Activated CD4-positive, alpha-beta T cell treated with anti-CD3 and anti-CD28 coated beads, Interleukin-2, amount 50 U/mL, for 24 hours (primary cell): Measurements from ENCODE around the gene KCNK6.

ENCODE experiments used
- DNase-seq, 2 donors: peaks; one replicate each; pipeline ENCODE4 v3.0.0-alpha.2; 2020; ENCODE audit warnings: low read depth in 1 of 2, low spot score in 1 of 2

The KCNK6 gene

DNA sequence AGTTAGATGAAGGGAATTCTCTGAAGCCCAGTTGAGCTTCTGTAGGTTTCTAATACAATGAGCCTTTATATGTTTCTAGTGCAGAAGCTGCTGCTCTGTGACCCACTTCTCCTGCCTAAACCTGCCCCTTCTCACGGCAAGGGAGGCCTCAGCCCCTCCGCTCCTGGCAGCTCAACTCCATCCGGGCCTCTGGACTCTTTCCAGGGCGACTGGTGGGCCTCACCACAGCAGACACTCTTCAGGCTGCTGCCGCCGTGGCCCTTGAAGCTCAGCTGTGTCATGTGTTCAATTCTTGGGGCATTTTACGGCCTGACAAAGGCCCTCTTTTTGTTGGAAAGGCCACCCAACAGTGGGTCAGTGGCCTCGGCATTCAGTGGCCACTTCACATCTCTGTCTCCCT is 25.6 kb upstream of the KCNK6 start:
- DNase-seq = no peak

DNA sequence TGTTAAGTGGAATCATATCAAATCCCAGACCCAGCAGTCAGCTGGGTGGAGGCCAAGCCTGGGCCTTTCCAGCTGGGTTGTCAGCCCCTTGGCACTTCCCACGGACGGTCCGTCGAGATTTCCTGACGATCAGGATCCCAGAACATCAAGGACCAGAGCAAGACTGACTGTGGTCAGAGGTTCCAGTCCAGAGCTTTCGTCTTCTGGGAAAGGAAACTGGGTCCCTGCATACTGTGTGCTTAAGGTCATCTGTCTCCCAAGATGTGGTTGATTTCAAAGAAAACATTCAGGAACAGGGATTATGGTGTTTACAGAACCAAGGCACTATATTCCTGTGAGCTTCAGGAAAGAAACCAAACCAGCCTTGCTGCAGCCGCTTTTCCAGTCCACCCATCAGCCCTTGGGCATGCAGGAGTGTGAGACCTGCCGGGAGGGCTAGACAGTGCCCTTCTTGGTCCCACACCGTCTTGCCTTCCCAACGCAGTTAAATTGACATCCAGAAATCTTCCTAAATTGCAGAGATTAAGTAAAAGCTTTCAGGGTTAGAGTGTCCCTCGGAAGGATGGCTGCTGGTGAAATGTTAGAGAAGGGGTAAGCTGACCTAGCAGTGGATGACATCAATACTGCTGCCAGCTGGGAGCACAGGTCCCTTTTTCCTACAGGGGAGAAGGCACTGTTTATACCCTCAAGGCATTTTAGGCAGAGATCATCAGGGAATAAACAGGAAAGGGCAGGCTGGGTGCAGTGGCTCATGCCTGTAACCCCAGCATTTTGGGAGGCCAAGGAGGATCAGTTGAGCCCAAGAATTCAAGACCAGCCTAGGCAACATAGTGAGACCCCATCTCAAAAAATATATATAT is 20.6 kb upstream of the KCNK6 start:
- no peak for DNase-seq

DNA sequence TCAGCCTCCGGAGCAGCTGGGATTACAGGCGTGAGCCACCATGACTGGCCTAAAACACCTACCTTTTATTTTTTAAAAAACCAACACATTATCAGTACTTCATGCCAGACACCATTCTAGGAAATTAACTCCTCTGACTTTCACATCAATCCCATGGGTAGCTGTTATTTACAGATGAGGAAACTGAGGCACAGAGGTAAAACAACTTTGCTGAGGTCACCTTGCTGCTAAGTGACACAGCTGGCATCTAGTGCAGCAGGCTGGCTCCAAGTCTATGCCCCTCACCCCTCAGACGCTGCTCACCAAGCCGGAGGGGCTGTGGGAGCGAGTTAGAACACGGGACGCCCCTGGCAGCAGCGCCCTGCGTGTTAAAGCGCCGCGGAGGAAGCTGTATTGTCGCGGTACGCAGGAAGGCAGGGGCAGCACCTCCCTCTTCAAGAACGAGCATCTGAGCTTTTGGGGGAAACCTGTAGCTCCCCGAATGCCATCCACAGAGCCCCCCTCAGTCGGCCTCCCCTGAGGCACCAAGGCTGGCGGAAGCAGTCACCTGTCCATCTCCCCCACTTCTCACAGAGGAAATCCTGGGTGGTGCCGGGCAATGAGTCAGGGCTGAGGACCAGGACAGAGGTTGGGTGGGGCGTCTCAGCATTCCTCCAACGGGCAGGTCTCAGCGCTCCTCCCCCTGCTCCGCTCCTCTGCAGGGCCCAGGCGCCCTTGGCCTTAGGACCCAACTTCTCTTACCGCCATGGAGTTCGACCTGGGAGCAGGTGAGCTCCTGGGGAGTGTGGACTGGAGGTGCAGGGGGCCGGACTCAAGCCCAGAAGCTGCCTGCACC is 15.9 kb upstream of the KCNK6 start, which contains the start of gene C19orf33:
C19orf33 (plus strand) TSS at position 735 of the 835 bp plus-strand sequence; CDS start at position 746, 11 bp downstream.
- no peak for DNase-seq

DNA sequence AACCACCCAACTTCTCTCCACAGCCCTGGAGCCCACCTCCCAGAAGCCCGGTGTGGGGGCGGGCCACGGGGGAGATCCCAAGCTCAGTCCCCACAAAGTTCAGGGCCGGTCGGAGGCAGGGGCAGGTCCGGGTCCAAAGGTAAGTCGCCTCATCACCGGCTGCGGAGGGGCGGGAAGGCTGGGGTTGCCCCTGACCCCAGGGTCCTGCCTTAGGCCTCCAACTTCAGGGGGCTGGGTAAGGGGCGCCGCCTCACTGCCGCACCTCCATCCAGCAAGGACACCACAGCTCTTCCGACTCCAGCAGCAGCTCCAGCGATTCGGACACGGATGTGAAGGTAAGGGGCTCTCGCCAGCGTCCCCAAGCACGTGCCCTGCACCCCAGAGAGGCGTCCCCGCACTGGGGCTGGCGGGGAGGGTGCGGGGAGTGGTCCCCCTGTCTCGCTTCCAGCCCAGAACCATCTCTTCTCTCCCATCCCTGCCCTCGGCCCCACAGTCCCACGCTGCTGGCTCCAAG is 15.2 kb upstream of the KCNK6 start:
- DNase-seq = no peak

DNA sequence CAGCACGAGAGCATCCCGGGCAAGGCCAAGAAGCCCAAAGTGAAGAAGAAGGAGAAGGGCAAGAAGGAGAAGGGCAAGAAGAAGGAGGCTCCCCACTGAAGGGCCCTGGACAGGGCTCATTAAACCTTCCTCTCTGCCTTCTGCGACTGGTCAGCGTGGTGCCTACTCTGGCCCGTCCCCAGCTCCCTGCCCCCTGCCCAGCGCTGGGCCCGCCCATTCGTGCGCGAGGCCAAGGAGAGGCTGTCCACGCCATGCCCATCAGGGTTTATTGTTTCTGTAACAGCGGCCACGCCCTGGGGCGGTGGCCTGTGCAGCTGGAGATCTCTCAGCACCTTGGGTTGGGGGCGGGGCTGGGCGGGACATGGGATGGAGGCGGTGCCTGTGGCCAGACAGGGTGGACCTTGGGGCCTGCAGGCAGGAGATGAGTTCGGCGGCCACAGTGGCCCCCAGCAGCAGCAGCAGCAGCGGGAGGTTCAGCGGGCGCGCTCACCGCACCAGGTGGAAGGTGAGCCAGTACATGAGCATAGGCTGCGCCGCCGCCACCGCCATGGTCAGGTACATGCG is 14.7 kb upstream of the KCNK6 start:
- no peak for DNase-seq

DNA sequence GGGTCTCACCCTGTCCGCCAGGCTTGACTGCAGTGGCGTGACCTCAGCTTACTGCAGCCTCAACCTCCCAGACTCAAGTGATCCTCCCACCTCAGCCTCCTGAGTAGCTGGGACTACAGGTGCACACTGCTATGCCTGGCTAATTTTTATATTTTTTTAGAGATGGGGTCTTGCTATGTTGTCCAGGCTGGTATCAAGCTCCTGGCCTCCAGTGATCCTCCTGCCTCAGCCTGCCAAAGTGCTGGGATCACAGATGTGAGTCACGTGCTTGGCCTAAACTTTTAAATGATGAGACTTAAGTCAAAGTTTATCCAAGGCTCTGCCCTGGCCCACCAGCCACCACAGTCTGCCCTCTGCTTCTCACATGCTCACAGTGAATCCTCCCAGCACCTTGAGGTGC is 13.4 kb upstream of the KCNK6 start:
- DNase-seq = no peak

DNA sequence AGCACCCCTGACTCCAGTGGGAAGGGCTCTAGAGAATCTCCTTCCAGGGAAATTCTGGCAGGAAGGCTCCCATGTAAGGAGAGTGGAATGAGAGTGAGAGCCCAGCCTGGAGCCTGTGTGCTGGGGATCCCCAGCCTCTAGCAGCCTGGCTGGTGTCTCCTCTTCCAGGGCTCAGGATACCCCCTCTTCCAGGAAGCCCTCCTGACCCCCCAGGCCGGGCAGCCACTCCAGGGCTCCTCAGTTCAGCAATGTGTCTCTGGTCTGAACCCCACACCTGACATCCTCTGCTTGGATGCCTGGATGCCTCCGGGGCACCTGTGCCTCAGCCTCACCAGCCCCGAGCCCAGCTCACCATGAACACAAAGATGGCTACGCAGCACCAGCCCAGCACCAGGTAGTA is 12.6 kb upstream of the KCNK6 start:
- no peak for DNase-seq

DNA sequence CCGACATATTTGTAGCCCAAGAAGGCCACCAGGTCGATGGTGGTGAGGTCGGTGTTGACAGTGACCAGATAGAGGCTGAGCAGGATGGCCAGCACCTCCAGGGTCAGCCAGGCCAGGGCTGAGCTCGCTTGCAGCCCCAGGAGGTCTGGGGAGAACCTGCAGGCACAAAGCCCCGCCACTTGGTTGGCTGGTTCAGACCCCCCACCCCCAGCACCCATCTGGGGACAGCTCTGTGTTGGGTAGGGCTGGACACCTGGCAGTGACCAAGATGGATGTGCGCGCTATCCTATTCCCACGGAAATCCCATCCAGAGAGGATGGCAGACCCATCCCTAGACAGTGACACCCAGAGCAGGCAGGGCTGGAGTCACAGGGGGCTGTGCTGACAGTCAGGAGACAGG is 12.0 kb upstream of the KCNK6 start:
- DNase-seq = no peak

DNA sequence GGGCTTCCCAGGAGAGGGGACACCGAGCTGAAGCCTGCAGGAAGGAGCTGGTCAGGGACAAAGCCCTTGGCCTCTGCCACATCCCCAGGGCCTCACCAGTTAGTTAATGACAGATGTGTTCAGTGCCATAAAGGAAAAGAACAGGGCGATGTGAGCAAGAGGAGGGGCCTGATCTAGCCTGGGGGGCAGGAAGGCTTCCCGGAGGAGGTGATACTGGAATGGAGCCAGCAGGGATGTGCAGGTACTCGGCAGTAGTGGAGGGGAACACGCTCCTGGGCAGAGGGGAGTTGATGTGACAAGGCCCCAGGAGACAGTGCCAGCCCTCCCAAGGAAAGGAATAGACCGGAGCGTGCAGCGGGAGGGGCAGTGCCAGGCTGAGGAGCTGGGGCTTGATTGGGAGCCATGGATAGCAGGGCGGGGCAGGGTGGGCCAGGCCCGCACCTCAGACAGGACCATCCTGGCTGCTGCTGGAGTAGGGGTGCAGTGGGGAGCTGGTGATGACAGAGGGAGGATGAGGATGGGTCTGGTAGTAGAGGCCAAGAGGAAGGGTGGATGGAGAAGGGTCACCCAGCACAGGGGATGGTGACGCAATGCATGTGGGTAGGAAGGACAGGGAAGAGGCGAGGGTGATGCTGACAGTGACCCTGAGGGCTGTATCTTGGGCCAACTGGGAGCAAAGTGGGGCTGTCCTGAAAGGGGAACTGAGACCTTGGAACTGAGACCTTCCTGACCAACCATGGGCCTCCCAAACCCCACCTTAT is 11.5 kb upstream of the KCNK6 start:
- no peak for DNase-seq

DNA sequence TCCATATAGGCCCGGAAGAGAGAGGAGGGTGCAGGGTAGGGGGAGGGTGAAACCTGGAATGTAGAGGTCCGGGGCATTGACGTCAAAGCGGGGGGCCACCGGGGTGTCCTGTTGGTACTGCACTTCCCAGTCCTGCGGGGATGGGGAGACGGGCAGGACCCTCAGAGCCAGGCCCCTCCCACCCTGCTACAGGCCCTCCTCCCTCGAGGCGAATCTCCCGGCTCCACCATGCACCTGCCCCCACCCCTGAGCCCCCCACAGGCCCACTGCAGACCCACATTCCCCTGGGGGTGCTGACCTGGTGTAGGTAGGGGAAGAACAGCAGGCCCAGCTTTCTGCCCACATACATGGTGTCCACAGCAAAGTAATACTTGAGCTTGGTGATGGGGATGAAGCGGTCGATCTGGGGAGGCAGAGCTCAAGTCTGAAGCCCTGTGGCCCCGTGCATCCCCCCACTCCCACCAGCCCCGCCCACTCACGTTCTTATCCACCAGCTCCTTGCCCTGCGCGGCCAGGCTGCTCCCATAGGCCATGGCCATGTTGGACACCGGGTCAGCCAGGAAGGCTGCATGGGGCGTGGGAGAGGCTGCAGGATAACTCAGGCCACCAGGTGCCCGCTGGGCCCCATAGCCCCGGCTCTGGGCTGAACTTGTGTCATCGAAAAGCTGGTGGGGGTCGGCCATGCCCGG is 10.6 kb upstream of the KCNK6 start:
- DNase-seq = no peak

DNA sequence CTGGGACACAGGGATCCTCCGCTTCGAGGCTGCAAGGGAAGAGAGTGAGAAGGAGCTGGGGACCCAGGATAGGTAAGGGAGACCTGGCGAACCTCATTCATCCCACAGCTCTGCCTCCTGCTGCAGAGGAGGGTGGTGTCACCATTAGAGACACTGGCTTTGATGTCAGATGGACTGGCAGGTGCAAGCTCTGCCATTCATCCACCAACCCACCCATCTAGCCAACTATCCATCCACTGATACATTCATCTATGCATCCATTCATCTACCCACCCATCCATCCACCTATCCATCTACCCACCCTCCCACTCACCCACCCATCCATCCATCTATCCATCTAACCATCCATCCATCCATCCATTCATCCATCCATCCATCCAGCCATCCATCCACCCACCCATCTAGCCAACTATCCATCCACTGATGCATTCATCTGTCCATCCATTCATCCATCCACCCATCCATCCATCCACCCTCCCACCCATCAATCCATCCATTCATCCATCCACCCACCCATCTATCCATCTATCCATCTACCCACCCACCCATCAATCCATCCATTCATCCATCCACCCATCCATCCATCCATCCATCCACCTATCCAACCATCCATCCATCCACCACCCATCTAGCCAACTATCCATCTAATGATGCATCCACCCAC is 9.9 kb upstream of the KCNK6 start:
- DNase-seq = no peak

DNA sequence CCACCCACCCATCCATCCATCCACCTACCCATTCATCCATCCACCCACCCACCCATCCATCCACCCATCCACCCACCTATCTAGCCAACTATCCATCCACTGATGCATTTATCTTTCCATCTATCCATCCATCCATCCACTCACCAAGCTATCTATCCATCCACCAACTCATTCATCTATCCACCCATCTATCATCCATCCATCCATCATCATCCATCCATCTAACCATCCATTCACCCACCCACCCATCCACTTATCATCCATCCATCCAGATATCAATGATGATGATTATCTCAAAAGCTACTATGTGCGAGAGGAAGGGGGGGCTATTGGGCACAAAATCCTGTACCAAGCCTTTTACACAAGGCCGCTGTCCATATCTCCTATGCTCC is 9.4 kb upstream of the KCNK6 start:
- no peak for DNase-seq

DNA sequence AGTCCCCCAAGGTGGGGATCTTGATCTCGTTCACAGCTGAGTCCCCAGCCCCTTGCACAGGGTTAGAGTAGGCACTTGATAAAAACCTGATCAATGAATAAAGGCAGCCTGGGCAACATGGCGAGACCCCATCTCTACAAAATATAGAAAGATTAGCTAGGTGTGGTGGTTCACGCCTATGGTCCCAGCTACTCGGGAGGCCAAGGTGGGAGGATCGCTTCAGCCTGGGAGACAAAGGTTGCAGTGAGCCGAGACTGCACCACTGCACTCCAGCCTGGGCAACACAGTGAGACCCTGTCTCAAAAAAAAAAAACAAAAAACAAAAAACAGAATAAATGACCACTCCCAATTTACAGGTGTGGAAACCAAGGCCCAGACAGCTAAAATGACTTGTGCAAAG is 8.7 kb upstream of the KCNK6 start:
- DNase-seq = no peak

DNA sequence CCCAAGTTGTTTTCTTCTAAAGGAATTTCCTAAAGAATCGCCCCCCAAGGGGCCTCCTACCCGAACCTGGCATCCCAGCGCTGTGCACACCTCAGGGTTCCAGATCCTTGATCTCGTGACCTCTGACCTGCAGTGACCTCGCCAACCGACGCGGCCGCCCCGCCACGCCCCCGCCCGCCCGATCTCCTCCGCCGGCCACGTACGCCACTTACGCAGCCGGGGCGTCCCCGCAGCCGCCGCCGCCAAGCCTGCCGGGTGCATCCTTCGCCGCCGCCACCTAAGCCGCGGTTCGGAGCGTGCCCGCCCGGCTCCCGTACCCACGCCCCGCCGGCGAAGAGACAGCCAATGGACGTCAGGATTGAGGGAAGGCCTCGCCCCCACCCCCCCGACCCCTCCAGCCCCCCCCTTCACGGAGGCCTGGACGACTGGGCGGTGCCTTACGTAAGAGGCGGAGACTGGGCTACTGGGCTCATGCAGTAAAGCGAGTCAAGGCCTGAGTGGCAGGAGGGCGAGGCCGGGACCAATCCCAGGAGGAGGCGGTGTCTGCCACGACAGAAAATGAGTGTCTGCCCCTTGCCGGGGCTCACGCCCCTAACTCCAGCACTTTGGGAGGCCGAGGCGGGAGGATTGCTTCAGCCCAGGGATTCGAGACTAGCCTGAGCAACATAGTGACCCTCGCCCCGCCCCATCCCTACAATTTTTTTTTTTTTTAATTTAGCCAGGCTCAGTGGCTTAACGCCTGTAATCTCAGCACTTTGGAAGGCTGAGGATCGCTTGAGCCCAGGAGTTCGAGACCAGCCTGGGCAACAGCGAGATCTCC is 3.8 kb upstream of the KCNK6 start, which contains the start of gene YIF1B:
YIF1B (minus strand) TSS at position 291 of the 820 bp plus-strand sequence; CDS start at position 261, 30 bp downstream.
- peak; percentile 87 to 94 for DNase-seq

DNA sequence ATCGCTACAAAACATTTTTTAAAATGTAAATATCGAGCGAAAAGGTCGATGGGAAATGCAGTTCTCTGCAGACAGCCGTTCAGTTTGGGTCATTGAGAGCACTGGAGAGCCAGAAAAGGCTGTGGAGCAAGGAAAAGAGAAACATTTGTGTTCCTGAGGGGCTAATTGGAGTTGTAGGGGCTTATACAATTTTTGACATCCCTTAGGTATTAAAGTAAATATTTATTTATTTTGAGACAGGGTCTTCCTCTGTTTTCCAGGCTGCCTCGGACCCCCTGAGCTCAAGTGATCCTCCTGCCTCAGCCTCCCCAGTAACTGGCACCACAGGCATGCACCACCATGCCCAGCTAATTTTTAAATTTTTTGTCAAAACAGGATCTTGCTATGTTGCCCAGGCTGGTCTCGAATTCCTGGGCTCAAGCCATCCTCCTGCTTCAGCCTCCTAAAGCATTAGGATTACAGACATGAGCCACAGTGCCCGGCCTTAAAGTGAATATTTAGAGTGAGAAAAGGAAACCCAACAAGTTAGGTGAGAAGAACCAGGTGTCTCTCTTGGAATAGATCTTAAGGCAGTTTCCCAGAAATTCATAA is 3.1 kb upstream of the KCNK6 start:
- DNase-seq = no peak

DNA sequence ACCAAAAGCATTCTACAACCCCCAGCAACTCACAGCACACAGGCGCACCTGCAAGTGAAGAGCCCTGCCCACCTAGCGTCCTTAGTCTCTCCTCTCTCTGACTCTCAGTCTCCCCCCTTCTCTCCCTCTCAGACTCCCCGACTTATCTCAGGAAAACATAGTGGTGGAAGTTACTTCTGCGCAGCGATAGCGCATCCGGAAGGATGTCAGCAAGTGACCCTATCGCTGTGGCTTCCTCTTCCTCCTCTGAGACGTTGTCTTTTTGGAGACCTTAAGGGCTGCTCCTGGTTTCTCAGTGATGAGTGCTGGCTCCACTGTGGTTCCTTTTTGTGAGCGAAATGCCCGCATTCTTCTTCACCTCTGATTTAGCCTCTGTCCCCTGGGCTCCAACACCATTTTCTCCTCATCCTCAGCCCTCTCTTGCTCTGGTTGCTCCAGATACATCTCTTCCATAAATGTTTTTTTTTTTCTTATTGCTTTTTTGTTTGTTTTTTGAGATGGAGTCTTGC is 2.5 kb upstream of the KCNK6 start:
- no peak for DNase-seq

DNA sequence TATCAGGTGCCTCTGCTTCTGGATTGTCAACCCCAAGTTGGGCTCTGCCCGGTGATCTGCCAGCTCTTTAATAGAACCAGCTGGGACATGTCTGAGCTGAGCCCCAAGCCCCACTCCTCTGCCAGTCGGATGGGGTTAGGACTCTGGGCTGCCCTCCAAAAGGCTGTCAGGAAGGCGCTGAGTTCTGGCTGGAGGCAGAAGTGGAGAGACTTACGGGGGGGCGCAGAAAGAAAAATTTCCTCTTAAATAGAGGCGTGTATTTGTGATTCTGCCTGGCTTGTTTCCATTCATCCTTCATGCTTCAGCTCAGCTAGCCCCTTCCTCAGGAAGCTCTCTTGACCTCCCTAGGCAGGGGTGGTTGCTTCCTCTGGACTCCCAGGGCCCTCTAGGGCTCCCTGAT is 985 bp upstream of the KCNK6 start:
- DNase-seq = no peak

DNA sequence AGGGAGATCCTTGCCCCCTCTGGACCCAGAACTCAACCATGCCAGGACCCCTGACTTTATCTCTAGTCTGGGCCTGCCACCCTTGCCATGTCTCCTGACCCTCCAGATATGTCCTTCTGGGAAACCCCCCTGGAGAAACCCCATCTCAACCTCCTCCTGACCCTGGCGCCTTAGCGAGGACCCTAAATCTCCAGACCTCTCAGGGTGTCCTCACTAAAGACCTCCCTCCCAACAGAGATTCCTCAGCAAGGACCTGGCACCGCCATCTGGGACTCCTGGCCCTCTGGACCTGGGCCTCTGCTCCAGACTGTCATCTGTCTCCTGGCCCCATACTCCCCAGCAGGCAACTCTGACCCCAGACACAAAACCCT is 1.3 kb downstream of the KCNK6 start:
- DNase-seq = no peak
